GM23338 (cell line): ENCODE data around the gene FHIT.

Experiments used
- CREB1 ChIP-seq: fragments of 250-450 bp; sonication (Bioruptor Pico); IDR thresholded peaks from 2 replicates; pipeline ENCODE4 v1.5.0; 2020; ENCODE audit warnings: low read depth, mild to moderate bottlenecking, moderate library complexity
- CTCF ChIP-seq, 2 experiments: fragments of 200-600 bp in 1 of 2; sonication (generic) in 1 of 2; conservative IDR thresholded peaks; 2 replicates each; pipeline versions ENCODE4 v1.5.1 to v1.6.1; 2016 to 2017; ENCODE audit warnings: antibody characterized with exemption in 2 of 2, low read depth in 2 of 2, mild to moderate bottlenecking in 2 of 2, moderate library complexity in 1 of 2
- ETS1 ChIP-seq: IDR thresholded peaks from 2 replicates; pipeline ENCODE4 v1.6.1; 2016; ENCODE audit warnings: antibody characterized with exemption
- EZH2 ChIP-seq: fragments of 200-600 bp; sonication (generic); IDR thresholded peaks from one replicate; pipeline ENCODE4 v1.8.0; 2017; ENCODE audit warnings: antibody characterized with exemption, mild to moderate bottlenecking, low read depth; ENCODE audit not compliant: unreplicated experiment
- EZH2phosphoT487 ChIP-seq: fragments of 200-600 bp; sonication (generic); IDR thresholded peaks from one replicate; pipeline ENCODE4 v1.8.1; 2018; ENCODE audit warnings: antibody characterized with exemption; ENCODE audit not compliant: unreplicated experiment
- JUNB ChIP-seq: IDR thresholded peaks from one replicate; pipeline ENCODE4 v1.6.1; 2016; ENCODE audit warnings: antibody characterized with exemption; ENCODE audit not compliant: unreplicated experiment
- NANOG ChIP-seq: IDR thresholded peaks from 2 replicates; pipeline ENCODE4 v1.6.1; 2016; ENCODE audit warnings: antibody characterized with exemption, borderline replicate concordance
- POLR2AphosphoS5 ChIP-seq: IDR thresholded peaks from 2 replicates; pipeline ENCODE4 v1.6.1; 2016; ENCODE audit warnings: antibody characterized with exemption, low read depth
- REST ChIP-seq: IDR thresholded peaks from one replicate; pipeline ENCODE4 v1.6.1; 2018; ENCODE audit warnings: antibody characterized with exemption; ENCODE audit not compliant: unreplicated experiment
- STAT1 ChIP-seq: IDR thresholded peaks from one replicate; pipeline ENCODE4 v1.6.1; 2016; ENCODE audit warnings: antibody characterized with exemption; ENCODE audit not compliant: unreplicated experiment
- ZNF331 ChIP-seq: fragments of 250-450 bp; sonication (Bioruptor Pico); IDR thresholded peaks from 2 replicates; pipeline ENCODE4 v1.5.0; 2020; ENCODE audit warnings: low read depth, mild to moderate bottlenecking, moderate library complexity

GRCh38 chr3:60552581-60552980 is 698.7 kb downstream of the FHIT start:
- no peak for TF ChIP-seq CTCF (conservative IDR thresholded peaks at IDR 0.05; ENCODE audit: low read depth in 2 of 2)
- no peak for TF ChIP-seq EZH2phosphoT487
- TF ChIP-seq REST, result no peak
- TF ChIP-seq JUNB, result no peak
- TF ChIP-seq POLR2AphosphoS5, result no peak
- no peak for TF ChIP-seq ETS1
- TF ChIP-seq NANOG, result no peak
- no peak for TF ChIP-seq ZNF331
- no peak for TF ChIP-seq EZH2
- no peak for TF ChIP-seq STAT1
- TF ChIP-seq CREB1 (CRISPR knock-in tag), result no peak
